A673 (cell line): Measurements from ENCODE around the gene CCT6A.

Source experiments
- CTCF ChIP-seq: fragments of 300-800, 200-600 bp; sonication (generic); conservative IDR thresholded peaks from 2 replicates; pipeline ENCODE4 v1.5.1; 2017; ENCODE audit warnings: low read depth, mild to moderate bottlenecking, antibody characterized with exemption, low read length, moderate library complexity, mixed read lengths
- EZH2 ChIP-seq: fragments of 200-600 bp; sonication (generic); IDR thresholded peaks from 2 replicates; pipeline ENCODE4 v1.6.1; 2017; ENCODE audit warnings: borderline replicate concordance, low read depth, mild to moderate bottlenecking, mixed read lengths, antibody characterized with exemption, low read length; ENCODE audit not compliant: poor library complexity, severe bottlenecking

- TF ChIP-seq CTCF (no peak), EZH2 (no peak)
These were observed 46.1 kb downstream of the CCT6A start for GRCh38 chr7:56097700-56098099.
